HG03439 (cell line): ENCODE data around the gene BBX.

Source experiments
- ATAC-seq: cut with Tn5 transposase; IDR thresholded peaks from one replicate; pipeline ENCODE4 v1.9.1; 2021; ENCODE audit warnings: mild to moderate bottlenecking, moderate library complexity; ENCODE audit not compliant: unreplicated experiment

BBX gene

GRCh38 chr3:107522510-107523288 lies at the start of gene BBX:
Gene BBX, plus strand, starts transcription at chr3:107522962. Its CDS starts 187,499 bp downstream, at chr3:107710461.
- ATAC-seq, result peak; percentile 94

- no peak for ATAC-seq
These were observed 46.3 kb upstream of the BBX start for GRCh38 chr3:107476462-107476861.

GRCh38 chr3:107487490-107487889 lies 35.3 kb upstream of the BBX start:
- ATAC-seq, result no peak

GRCh38 chr3:107488942-107489341 lies 33.8 kb upstream of the BBX start:
- no peak for ATAC-seq

GRCh38 chr3:107493134-107493533 lies 29.6 kb upstream of the BBX start:
- ATAC-seq, result no peak

GRCh38 chr3:107496855-107497254 lies 25.9 kb upstream of the BBX start:
- no peak for ATAC-seq

- ATAC-seq, result no peak
These were observed 24.1 kb upstream of the BBX start for GRCh38 chr3:107498646-107499045.

GRCh38 chr3:107506458-107506857 lies 16.3 kb upstream of the BBX start:
- ATAC-seq, result no peak

GRCh38 chr3:107508331-107508730 lies 14.4 kb upstream of the BBX start:
- ATAC-seq, result no peak

GRCh38 chr3:107512108-107512507 lies 10.7 kb upstream of the BBX start:
- ATAC-seq, result no peak

GRCh38 chr3:107514453-107514852 lies 8.3 kb upstream of the BBX start:
- no peak for ATAC-seq

- no peak for ATAC-seq
These were observed 6.3 kb upstream of the BBX start for GRCh38 chr3:107516475-107516874.

GRCh38 chr3:107520535-107520934 lies 2.2 kb upstream of the BBX start:
- ATAC-seq, result no peak

- ATAC-seq, result no peak
These were observed 1.2 kb upstream of the BBX start for GRCh38 chr3:107521469-107522059.

GRCh38 chr3:107523289-107523538 lies 452 bp downstream of the BBX start:
- ATAC-seq, result peak; percentile 33

- ATAC-seq, result peak; percentile 20
These were observed 970 bp downstream of the BBX start for GRCh38 chr3:107523539-107524325.

GRCh38 chr3:107524326-107524840 lies 1.6 kb downstream of the BBX start:
- ATAC-seq, result no peak

- no peak for ATAC-seq
These were observed 2.3 kb downstream of the BBX start for GRCh38 chr3:107524841-107525643.

- no peak for ATAC-seq
These were observed 3.0 kb downstream of the BBX start for GRCh38 chr3:107525644-107526305.

- ATAC-seq, result no peak
These were observed 9.2 kb downstream of the BBX start for GRCh38 chr3:107531917-107532469.
